Renal pelvis (tissue), 4 donors: ENCODE results near the gene ASB18. TPM values are rescaled to one million over a fixed set of nuclear protein-coding genes. Genes with fewer than 3 reads are reported as not detected.

Experiments used
- DNase-seq: peaks from one replicate; pipeline ENCODE4 v3.0.0-alpha.2; 2013
- polyA plus RNA-seq, 3 donors: library from polyadenylated mRNA; unstranded; fragments of 120-200 nt; gene quantifications; one replicate each; pipeline ENCODE4 v1.2.1, GENCODE V29; 2013; ENCODE audit not compliant: insufficient read length in 3 of 3

The ASB18 gene
- polyA plus RNA-seq, 3 donors, result 0.07 to 0.13 TPM; not detected in 1

GRCh38 chr2:236208019-236208926 is 55.9 kb downstream of the ASB18 start:
- no peak for DNase-seq

- DNase-seq, result no peak
These were observed 56.7 kb downstream of the ASB18 start for GRCh38 chr2:236207472-236207871.

DNA sequence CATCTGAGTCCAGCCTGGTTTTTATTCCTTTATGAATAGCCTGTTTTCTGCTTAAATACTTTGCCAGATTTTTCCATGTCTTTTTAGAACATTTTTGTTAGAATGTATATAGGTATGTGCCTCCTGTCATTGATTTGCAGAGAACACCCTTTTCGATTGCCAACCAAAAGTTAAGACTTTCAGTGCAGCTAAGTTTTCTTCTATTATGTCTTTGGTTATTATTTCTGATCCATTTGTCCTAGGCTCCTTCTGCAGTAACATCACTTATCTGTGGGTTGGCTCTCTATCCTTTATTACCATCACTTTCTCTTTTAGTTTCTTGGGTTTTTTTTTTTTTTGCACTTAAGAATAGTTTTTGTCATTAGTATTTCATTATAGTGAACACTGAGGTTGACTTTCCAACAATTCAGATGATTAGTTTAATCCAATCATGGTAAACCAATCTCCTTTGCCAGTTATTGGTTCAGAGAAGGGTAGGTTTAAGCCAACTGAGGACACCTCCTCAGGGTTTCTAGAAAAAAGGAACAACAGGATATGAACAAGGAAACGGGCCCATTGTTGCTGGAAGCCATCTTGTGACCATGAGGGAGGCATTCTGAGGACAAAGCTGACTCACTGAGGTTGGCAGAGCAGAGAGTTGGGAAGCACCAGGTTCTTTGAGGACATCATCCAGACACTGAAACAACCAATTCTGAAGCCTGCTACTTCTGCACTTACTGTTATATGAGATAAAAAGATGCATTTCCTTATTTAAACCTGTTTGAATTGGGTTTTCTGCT is 58.1 kb downstream of the ASB18 start:
- DNase-seq, result no peak

GRCh38 chr2:236204953-236205352 is 59.3 kb downstream of the ASB18 start:
- DNase-seq, result no peak

DNA sequence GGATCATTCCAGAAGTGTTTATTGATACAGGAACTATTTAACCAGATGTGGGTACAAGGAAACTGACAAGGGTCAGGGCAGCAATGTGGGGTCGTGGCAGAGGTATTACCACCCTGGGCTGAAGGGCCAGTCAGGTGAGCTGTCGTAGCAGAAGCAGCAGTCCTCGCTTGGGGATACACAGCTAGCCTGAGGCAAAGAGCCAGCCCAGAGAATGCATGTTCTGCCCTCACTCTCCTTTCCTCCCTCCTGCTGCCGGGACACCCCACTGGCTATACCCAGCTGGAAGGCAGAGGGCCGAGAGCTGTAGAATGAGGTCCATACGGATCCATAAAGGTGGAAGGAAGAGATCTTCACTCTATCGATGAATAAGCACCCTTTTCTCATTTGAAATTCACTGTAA is 63.8 kb downstream of the ASB18 start:
- DNase-seq, result no peak

DNA sequence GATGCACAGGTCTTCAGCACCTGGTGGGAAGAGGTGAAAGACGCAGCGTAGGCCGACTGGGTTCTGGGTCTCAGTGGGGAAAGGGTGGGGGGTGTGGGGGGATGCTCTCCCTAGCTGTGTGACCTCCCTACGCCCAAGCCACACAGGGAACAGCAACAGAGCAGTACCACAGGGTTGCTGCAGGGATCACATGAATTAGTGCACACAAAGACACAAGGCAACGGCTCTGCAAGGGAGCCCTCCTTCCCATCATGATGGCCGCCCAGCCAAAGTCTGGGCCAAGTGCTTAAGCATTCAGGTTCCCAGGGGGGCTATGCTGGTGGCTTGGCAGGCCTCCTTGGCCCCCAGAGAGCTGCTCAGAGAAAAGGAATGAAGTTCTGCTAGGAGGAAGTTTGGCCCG is 67.8 kb downstream of the ASB18 start:
- no peak for DNase-seq

DNA sequence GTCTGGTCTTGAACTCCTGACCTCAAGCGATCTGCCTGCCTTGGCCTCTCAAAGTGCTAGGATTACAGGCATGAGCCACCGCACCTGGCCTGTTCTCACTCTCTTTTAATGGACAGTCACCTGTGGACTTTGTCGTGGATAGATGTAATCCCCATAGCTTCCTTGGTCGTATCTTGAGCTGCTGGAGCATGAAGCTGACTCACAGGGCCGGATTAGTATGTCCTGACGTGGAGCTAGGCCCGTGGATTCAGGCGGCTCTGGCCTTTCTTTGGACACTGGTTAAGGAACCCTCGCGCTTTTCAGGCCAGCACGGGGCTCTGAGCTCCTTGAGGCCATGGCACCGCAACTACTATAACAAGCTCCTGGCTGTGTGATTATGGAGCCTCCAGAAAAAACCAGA is 68.5 kb downstream of the ASB18 start:
- DNase-seq, result no peak

GRCh38 chr2:236194786-236195185 is 69.4 kb downstream of the ASB18 start:
- no peak for DNase-seq

DNA sequence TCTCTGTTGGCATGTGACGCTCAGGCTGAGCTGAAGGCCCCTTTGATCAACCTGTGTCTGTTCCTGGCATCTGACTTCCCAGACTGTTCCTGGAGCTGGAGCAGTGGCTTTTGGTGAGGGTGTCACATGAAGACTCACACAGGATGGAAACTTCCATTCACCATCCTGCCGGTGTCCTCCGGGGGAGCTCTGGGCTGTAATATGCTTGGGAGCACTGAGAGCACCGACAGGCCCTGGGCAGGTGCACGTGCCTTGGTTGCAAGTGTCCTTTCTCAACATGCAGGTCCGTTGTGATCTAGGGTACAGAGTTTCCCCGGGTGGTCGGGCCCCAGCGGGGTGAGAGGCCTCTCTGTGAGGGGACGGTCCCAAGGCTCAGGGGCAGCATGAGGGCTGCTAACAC is 71.2 kb downstream of the ASB18 start:
- DNase-seq, result no peak

DNA sequence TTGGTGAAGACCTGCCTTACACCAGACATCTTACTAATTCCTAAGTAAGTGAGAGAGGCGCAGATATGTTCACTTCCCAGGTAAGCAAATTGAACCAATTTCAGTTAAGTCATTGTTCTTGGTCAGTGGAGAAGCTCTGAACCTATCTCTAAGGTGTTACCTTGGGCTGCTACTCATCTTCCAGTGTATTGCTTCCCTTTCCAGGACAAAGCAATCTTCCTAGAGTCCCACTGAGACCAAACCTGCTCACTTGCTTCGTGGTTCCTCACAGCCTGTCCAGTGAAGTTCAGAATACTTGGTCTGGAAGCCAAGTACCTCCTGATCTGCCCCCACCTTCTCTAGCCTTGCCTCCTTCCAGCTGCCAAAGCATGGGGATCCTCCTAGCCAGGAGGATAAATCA is 73.5 kb downstream of the ASB18 start:
- no peak for DNase-seq

GRCh38 chr2:236184701-236185100 is 79.5 kb downstream of the ASB18 start:
- no peak for DNase-seq

DNA sequence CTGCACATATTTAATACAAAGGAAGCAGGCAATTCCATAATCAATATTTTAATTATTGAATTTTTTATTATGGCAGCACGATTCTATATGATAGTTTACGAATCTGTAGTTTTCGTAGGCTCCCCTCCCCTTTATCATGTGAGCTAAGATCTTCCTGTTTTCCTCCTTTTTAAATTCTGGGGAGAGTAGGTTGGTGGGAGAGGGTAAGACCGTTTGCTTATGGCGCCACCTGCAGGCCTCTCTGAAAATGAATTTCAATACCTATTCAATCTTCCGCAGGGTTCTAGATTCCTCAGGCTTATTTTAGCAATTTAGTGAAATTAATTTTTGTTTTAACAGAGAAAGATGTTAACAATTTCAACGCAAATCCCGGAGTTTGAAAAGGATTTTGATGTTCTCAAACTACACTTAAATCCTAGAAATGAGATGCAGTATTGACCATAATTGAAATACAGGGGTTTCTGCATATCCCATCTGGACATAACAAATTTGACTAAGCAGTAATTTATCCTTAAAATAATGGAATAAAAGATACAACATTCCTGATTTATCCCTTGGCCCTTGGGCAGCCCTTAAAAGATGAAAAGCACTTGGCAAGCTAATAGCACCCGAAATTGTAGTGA is 83.3 kb downstream of the ASB18 start:
- no peak for DNase-seq

GRCh38 chr2:236180076-236180816 is 84.0 kb downstream of the ASB18 start:
- DNase-seq, result no peak

- no peak for DNase-seq
These were observed 84.8 kb downstream of the ASB18 start for GRCh38 chr2:236179236-236180075.

GRCh38 chr2:236178890-236179235 is 85.3 kb downstream of the ASB18 start:
- DNase-seq, result no peak

GRCh38 chr2:236177967-236178889 is 86.0 kb downstream of the ASB18 start:
- DNase-seq, result no peak

GRCh38 chr2:236177604-236177966 is 86.6 kb downstream of the ASB18 start:
- DNase-seq, result no peak

DNA sequence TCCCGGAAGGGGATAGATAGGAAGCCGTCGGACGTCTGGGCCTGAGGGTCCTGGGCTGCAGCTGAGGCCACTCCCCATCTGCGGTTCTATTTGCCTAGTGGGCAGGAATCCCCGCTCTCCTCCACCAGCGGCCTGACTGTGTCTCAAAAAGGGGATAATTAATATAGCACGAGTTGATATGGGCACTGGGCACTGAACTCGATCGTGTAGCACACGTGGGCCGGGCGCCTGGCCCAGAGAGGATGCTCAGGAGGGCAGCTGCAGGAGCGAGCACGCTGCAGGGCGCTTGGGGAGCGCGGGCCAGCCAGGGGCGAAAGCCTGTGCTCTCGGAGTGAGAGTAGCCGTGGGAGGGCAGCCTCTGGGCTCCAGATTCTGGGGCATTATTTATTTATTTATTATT is 87.3 kb downstream of the ASB18 start:
- DNase-seq, result no peak

- DNase-seq, result no peak
These were observed 87.8 kb downstream of the ASB18 start for GRCh38 chr2:236176417-236176816.

DNA sequence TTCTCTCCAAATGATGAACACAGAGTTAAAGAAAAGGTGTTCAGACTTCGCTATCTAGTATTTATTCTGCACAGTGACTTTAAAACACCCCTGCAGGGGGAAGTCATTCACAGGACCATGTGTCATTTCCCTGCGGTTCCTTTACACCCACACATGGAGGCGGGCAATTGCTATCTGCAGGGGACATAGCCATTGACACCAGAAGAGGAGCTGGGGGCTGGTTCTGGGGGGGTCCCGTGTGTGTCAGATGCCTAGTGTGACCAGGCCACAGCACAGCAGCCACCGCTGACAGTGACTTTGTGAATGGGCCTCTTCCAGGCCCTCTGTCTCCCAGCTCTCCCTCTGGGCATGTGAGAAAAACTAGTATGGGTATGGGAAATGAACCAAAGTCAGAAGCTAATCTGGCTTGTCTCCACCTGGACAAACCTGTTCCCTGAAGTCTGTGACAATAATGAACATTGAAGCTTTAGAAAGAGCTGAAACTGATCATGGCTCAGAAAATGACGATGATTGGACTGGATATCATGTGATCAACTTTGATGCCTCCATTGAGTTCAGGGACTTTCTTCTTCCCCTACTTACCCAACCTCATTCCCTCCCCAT is 88.6 kb downstream of the ASB18 start:
- no peak for DNase-seq
